Measurements from ENCODE around the gene OR1M1.
"Not testable (repeated sequence)": the region's sequence is repeated elsewhere in the genome, so short reads cannot be mapped to it uniquely, and the experiment has no call there.

Gene OR1M1

DNA sequence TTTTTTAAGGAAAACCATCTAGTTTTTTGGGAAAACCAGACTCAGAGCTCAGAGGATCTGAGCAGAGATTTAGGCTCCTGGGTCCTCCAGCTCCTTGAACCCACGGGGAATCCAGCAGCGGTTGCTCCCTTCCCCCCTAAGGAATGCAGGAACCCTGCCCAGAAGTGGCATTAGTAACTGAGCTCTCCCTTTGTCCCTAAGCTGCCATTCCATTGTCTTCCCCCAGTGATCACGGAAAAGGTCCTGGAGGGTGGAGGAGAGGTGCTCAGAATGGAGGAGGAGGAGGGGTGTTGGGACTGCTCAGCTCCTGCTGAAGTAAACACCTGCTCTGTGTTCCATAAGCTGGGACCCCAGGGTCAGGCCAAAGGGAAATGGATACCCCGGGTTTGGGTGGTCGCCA is 16.8 kb upstream of the OR1M1 start:
- Histone ChIP-seq H3K27ac (no peak overlapping the region), H3K9me3 (replicated peaks in 1 of 11) (no peaks in the 10 kb centered on the region), H3K27me3 (no peaks in the 10 kb centered on the region), H3K36me3 (no peaks in the 10 kb centered on the region), H3K4me2 (no peak overlapping the region), H3K4me3 (no peak overlapping the region), H3K9ac (no peak overlapping the region), H3K4me1 (peaks cover 0 to under 1% (median under 1%) of the 10 kb centered on the region in 10 experiments; a peak in 5 of 20 replicates), H4K20me1 (no peaks in the 10 kb centered on the region)
- TF ChIP-seq Cebpa-rat (IDR thresholded peaks at IDR 0.05): no peak

DNA sequence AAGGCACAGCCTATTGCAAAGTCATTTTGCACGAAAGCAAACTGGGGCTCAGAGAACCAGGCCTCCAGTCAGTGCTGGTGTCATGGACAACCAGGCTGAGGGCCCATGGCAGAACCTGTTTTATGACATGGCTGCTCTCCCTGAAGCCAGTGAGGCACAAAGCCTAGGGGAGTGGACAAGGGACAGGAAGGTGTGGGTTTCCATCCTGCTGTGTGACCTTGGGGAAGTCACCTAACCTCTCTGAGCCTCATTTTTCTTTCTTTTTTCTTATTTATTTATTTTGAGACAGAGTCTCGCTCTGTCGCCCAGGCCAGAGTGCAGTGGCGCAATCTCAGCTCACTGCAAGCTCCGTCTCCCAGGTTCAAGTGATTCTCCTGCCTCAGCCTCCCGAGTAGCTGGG is 15.1 kb upstream of the OR1M1 start:
- 0 out of 22 replicates have a peak, but pooled peaks of 1 of the 11 experiments have one; percentile 7 for TF ChIP-seq Cebpa-rat (IDR thresholded peaks at IDR 0.05)
- H3K27ac ChIP-seq; H3K4me2 ChIP-seq; H3K9ac ChIP-seq; H4K20me1 ChIP-seq; H3K27me3 ChIP-seq; H3K4me3 ChIP-seq; H3K36me3 ChIP-seq; H3K9me3 ChIP-seq (replicated peaks in 1 of 11): not testable (repeated sequence)
- peaks cover 0 to 13% (median 10%) of the 10 kb centered on the region in 10 experiments; a peak in 13 of 20 replicates for H3K4me1 ChIP-seq

DNA sequence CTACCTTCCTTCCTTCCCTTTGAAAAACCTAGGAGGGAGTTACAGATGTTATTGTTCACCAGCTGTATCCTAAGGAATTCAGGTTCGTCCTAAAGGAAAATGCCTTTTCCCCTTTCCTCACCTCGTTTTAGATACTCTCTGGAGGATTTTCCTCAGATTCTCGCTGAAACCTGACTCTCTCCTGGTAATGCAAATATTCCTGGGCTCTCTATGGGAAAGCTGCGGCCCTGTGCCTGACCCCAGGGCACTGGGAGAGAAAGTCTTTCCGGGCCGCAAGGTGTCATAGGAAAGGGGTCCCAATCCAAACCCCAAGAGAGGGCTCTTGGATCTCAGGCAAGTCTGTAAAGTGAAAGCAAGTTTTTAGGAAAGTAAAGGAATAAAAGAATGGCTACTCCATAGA is 13.1 kb upstream of the OR1M1 start:
- Histone ChIP-seq H3K27me3 (no peaks in the 10 kb centered on the region), H3K4me1 (peaks cover 0 to 13% (median 10%) of the 10 kb centered on the region in 10 experiments; a peak in 13 of 20 replicates), H3K4me3 (no peak overlapping the region), H3K36me3 (no peaks in the 10 kb centered on the region), H3K9ac (no peak overlapping the region), H3K9me3 (replicated peaks in 1 of 11) (no peaks in the 10 kb centered on the region), H4K20me1 (no peaks in the 10 kb centered on the region), H3K4me2 (no peak overlapping the region), H3K27ac (no peak overlapping the region)
- TF ChIP-seq Cebpa-rat (IDR thresholded peaks at IDR 0.05): no peak

DNA sequence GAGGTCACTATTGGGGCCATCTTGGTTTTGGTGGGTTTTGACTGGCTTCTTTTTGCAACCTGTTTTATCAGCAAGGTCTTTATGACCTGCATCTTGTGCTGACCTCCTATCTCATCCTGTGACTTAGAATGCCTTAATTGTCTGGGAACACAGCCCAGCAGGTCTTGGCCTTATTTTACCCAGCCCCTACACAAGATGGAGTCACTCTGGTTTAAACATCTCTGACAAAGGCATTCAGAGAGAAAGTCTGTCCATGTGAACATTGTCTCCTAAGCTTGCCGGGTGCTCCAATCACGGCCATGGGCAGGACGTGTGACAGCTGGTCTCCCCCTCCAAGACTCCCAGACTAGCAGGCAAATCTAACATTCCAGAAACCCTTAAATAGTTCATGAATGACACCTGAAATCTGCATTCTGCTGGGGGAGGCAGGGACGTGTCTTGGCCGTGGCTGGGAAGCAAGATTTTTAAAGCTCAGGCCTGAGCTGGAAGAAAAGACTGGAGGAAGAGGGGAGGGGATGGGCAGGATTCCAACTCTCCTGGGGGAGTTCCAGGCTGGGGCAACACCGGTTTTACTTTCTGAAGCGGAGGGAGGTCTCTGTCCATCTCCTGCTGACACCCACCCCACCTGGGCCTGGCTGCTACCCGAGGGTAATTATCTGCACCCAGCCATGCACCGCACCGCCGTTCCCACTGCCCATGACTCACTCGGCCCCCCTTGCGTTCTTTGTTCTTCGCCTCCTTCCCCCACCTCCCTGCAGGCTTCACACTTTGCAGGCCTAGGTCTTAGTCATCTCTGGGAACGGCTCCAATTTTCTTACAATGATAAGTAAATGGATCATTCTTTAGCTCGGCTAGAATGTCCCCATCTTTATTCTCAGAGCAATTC is 11.6 kb upstream of the OR1M1 start:
- Histone ChIP-seq H3K4me2 (peak overlapping the region in 8 of 11 experiments; percentile 25 to 62 (median 42); a peak in 14 of 22 replicates), H3K9me3 (replicated peaks in 1 of 11) (no peaks in the 10 kb centered on the region), H3K36me3 (no peaks in the 10 kb centered on the region), H3K4me3 (no peak overlapping the region), H3K9ac (no peak overlapping the region), H4K20me1 (no peaks in the 10 kb centered on the region), H3K4me1 (peaks cover 0 to 13% (median 10%) of the 10 kb centered on the region in 10 experiments; a peak in 13 of 20 replicates), H3K27ac (peak overlapping the region in 2 of 11 experiments; percentile 20 to 29; a peak in 3 of 22 replicates), H3K27me3 (no peaks in the 10 kb centered on the region)
- TF ChIP-seq Cebpa-rat (IDR thresholded peaks at IDR 0.05): no peak

DNA sequence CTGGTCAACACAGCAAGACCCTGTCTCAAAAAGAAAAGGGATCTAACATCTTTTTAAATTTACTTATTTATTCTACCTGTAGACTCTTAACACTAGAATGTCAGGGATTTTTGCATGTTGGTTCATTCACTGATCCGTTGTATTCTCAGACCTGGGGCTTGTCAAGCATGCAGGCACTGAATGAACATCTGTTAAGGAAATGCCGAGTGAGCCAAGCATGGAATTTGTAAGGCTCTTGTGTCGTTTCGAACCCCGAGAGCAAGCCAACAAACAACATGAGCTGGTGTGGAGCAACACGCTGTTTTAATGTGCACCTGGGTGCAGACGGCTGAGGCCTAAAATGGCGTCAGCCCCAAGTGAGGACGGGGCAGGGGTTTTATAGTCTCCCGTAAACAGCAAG is 10.0 kb upstream of the OR1M1 start:
- H3K27ac ChIP-seq: no peak overlapping the region
- H3K9ac ChIP-seq: no peak overlapping the region
- no peaks in the 10 kb centered on the region for H3K9me3 ChIP-seq (replicated peaks in 1 of 11)
- no peak overlapping the region for H3K4me3 ChIP-seq
- TF ChIP-seq Cebpa-rat (IDR thresholded peaks at IDR 0.05): no peak
- no peak overlapping the region for H3K4me2 ChIP-seq
- H3K27me3 ChIP-seq: no peaks in the 10 kb centered on the region
- H3K4me1 ChIP-seq: peaks cover 0 to 13% (median 10%) of the 10 kb centered on the region in 10 experiments; a peak in 13 of 20 replicates
- H3K36me3 ChIP-seq: no peaks in the 10 kb centered on the region
- H4K20me1 ChIP-seq: no peaks in the 10 kb centered on the region

DNA sequence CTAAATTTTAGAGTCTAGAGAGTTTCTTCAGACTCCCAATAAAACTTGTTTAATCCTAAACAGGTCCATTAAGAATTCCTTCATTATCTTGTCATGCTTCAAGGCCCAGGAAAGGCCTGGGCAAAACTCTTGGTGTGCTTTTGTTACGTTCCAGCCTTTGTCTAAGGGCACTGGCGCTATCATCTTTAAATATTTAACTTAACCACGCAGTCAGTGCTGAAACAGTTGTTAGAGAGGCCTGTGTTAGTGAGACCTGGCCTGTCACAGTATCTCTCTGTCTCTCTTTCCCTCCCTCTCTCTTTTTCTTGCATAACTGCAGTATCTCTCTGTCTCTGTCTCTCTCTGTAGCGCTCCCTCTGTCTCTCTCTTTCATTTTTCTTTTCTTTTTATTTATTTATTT is 8.2 kb upstream of the OR1M1 start:
- no peak for TF ChIP-seq Cebpa-rat (IDR thresholded peaks at IDR 0.05)

DNA sequence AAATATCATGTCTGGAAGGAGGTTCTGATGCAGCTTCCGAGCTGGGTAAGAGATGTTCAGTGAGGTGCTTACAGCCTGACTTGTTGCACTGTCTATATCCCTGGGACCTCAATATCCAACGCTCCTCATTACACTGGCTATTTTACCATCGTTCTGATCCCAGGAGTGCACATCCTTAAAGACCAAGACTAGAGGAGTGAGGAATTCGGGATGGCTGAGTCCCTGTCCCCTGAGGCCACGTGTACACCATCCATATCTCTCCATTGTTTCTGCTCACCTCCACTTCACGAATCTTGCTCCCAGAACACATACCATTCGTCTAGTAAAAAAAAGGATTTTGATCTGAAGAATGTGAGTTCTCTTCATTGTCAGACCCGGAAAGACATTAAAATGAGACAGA is 20.5 kb downstream of the OR1M1 start, which contains the start of gene OR7G2:
Gene OR7G2 (minus strand): TSS at position 101 of the 400 bp plus-strand sequence. CDS start 4,232 bp downstream, outside the sequence.
- Histone ChIP-seq H3K27me3 (no peaks in the 10 kb centered on the region), H3K4me2 (no peak within 1 kb of the TSS), H3K4me3 (no peak within 1 kb of the TSS), H4K20me1 (no peaks in the 10 kb centered on the region), H3K36me3 (no peaks in the 10 kb centered on the region), H3K9ac (no peak within 1 kb of the TSS), H3K27ac (no peak within 1 kb of the TSS), H3K4me1 (no peaks in the 10 kb centered on the region), H3K9me3 (replicated peaks in 1 of 11) (no peaks in the 10 kb centered on the region)
- TF ChIP-seq Cebpa-rat (IDR thresholded peaks at IDR 0.05): no peak

More for the DNA sequence above, 8.2 kb upstream of the OR1M1 start:
- Histone ChIP-seq H3K27ac (no peak overlapping the region), H3K9ac (no peak overlapping the region), H3K4me2 (no peak overlapping the region), H3K4me1 (peaks cover 0 to 13% (median 10%) of the 10 kb centered on the region in 10 experiments; a peak in 13 of 20 replicates), H3K36me3 (no peaks in the 10 kb centered on the region), H4K20me1 (no peaks in the 10 kb centered on the region; a peak in 1 of 22 replicates), H3K27me3 (no peaks in the 10 kb centered on the region), H3K9me3 (replicated peaks in 1 of 11) (no peaks in the 10 kb centered on the region), H3K4me3 (no peak overlapping the region)

DNA sequence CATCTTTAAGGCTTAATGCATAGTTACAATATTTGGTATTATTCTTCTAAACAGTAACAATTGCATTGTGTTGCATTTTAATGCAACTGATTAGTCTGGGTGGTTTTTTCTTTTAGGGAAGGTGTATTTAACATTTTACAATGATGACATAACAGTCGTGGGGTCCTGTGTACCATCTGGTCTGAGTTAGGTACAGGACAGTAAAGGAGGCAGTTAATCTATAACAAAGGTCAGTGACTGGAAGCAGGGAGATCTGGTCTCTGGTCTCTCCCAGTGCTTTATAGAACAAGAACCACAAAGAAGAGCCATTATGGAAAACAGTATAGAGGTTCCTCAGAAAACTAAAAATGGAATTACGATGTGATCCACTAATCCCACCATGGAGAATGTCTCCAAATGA is 23.1 kb downstream of the OR1M1 start:
- H3K27ac ChIP-seq: no peak overlapping the region
- H4K20me1 ChIP-seq: no peaks in the 10 kb centered on the region
- no peaks in the 10 kb centered on the region for H3K4me1 ChIP-seq
- no peak for TF ChIP-seq Cebpa-rat (IDR thresholded peaks at IDR 0.05)
- no peaks in the 10 kb centered on the region for H3K36me3 ChIP-seq
- no peak overlapping the region for H3K4me3 ChIP-seq
- H3K9me3 ChIP-seq (replicated peaks in 1 of 11): no peaks in the 10 kb centered on the region
- no peaks in the 10 kb centered on the region for H3K27me3 ChIP-seq
- no peak overlapping the region for H3K4me2 ChIP-seq
- H3K9ac ChIP-seq: no peak overlapping the region

DNA sequence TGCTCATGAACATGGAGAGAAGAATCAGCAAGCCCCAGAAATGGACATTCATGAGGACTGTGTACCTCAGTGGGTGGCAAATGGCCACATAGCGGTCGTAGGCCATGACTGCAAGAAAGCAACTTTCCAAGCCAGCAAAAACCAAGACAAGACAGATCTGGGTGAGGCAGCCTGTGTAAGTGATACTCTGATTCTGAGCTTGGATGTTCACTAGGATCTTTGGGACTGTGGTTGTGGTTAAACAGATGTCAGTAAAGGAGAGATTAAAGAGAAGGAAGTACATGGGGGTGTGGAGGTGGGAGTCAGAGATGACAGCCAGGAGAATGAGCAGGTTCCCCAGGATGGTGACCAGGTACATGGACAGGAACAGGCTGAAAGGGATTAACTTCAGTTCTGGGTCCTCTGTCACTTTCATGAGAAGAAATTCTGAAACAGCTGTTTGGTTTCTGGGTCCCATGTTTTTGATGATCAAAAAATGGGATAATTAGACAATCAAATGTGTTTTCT is 28.5 kb downstream of the OR1M1 start, which contains the start of gene OR7G1:
Gene OR7G1 (minus strand): TSS at position 457 of the 507 bp plus-strand sequence. CDS start 0 bp downstream, at position 457.
- no peaks in the 10 kb centered on the region for H3K36me3 ChIP-seq
- no peaks in the 10 kb centered on the region for H4K20me1 ChIP-seq
- H3K4me1 ChIP-seq: no peaks in the 10 kb centered on the region
- H3K27me3 ChIP-seq: no peaks in the 10 kb centered on the region
- H3K27ac ChIP-seq: no peak within 1 kb of the TSS
- H3K4me3 ChIP-seq: no peak within 1 kb of the TSS
- H3K9ac ChIP-seq: no peak within 1 kb of the TSS
- no peak for TF ChIP-seq Cebpa-rat (IDR thresholded peaks at IDR 0.05)
- 0 out of 22 replicates have a peak, but pooled peaks cover 0 to 1% (median 0%) of the 10 kb centered on the region in 11 experiments for H3K9me3 ChIP-seq (replicated peaks in 1 of 11)
- no peak within 1 kb of the TSS for H3K4me2 ChIP-seq

Data from BLaER1 treated with 17β-estradiol and CSF1 and Interleukin-3, amounts not matched to agents 10 nM and 100 nM (cell line).